Astrocyte (in vitro differentiated cells and primary cell): Measurements from ENCODE around the gene GPER1. TPM values are rescaled to one million over a fixed set of nuclear protein-coding genes. Genes with fewer than 3 reads are reported as not detected.

ENCODE experiments used
- DNase-seq: peaks from one replicate; pipeline ENCODE4 v3.0.0-alpha.2; 2010; ENCODE audit warnings: low read depth
- FAIRE-seq: peaks from 2 replicates; lab custom pipeline; 2011; peaks lifted over from hg19 to GRCh38; lab: Jason Lieb, UNC
- H2AFZ ChIP-seq: 2 replicates; pipeline ENCODE4 v1.6.0; 2012; ENCODE audit warnings: low read depth, low read length, inconsistent platforms
- H3K27ac ChIP-seq: 2 replicates; pipeline ENCODE4 v1.5.1; 2011; ENCODE audit warnings: low read depth, low read length, inconsistent platforms
- H3K27me3 ChIP-seq: 2 replicates; pipeline ENCODE4 v1.6.0; 2011; ENCODE audit warnings: low read length, inconsistent platforms; ENCODE audit not compliant: insufficient read depth
- H3K36me3 ChIP-seq: 2 replicates; pipeline ENCODE4 v1.5.1; 2011; ENCODE audit warnings: low read length, inconsistent platforms; ENCODE audit not compliant: insufficient read depth
- H3K4me1 ChIP-seq: 2 replicates; pipeline ENCODE4 v1.5.1; 2011; ENCODE audit warnings: low read length, inconsistent platforms; ENCODE audit not compliant: insufficient read depth
- H3K4me2 ChIP-seq: 2 replicates; pipeline ENCODE4 v1.6.0; 2012; ENCODE audit warnings: low read length, inconsistent platforms
- H3K4me3 ChIP-seq: 2 replicates; pipeline ENCODE4 v1.5.1; 2011; ENCODE audit warnings: low read depth, mild to moderate bottlenecking, low read length, inconsistent platforms; ENCODE audit not compliant: insufficient read depth
- H3K79me2 ChIP-seq: 2 replicates; pipeline ENCODE4 v1.6.0; 2012; ENCODE audit warnings: mild to moderate bottlenecking, low read length, inconsistent platforms; ENCODE audit not compliant: insufficient read depth
- H3K9ac ChIP-seq: 2 replicates; pipeline ENCODE4 v1.6.0; 2012; ENCODE audit warnings: mild to moderate bottlenecking, low read length, inconsistent platforms
- H3K9me3 ChIP-seq: 2 replicates; pipeline ENCODE4 v1.5.1; 2012; ENCODE audit warnings: low read depth, mild to moderate bottlenecking, low read length, inconsistent platforms; ENCODE audit not compliant: insufficient read depth
- H4K20me1 ChIP-seq: 2 replicates; pipeline ENCODE4 v1.6.0; 2012; ENCODE audit warnings: low read length, inconsistent platforms; ENCODE audit not compliant: insufficient read depth
- H3K27ac Mint-ChIP-seq: one replicate; pipeline ENCODE4 v1.8.0; 2021; ENCODE audit warnings: mild to moderate bottlenecking, mixed read lengths; ENCODE audit not compliant: unreplicated experiment
- H3K27me3 Mint-ChIP-seq: one replicate; pipeline ENCODE4 v1.8.0; 2021; ENCODE audit warnings: low read depth, mixed read lengths; ENCODE audit not compliant: unreplicated experiment
- H3K36me3 Mint-ChIP-seq: one replicate; pipeline ENCODE4 v1.8.0; 2021; ENCODE audit warnings: low read depth, mixed read lengths; ENCODE audit not compliant: unreplicated experiment
- H3K4me1 Mint-ChIP-seq: one replicate; pipeline ENCODE4 v1.8.0; 2021; ENCODE audit warnings: low read depth, mixed read lengths; ENCODE audit not compliant: unreplicated experiment
- H3K4me3 Mint-ChIP-seq: one replicate; pipeline ENCODE4 v1.8.0; 2021; ENCODE audit warnings: mild to moderate bottlenecking, moderate library complexity, mixed read lengths; ENCODE audit not compliant: unreplicated experiment
- H3K9me3 Mint-ChIP-seq: one replicate; pipeline ENCODE4 v1.8.0; 2021; ENCODE audit warnings: mild to moderate bottlenecking, mixed read lengths; ENCODE audit not compliant: unreplicated experiment
- EZH2 ChIP-seq: IDR thresholded peaks from 2 replicates; pipeline ENCODE4 v1.6.1; 2012; ENCODE audit warnings: mild to moderate bottlenecking, low read length, inconsistent platforms; ENCODE audit not compliant: insufficient read depth
- total RNA-seq: library from RNA; stranded (reverse); gene quantifications from 2 replicates; pipeline ENCODE4 v1.2.1, GENCODE V29; 2021
- TF ChIP-seq, protein P1 (sequence below): IDR thresholded peaks from 2 replicates; pipeline ENCODE4 v1.5.1; 2011; ENCODE audit warnings: low read depth, mild to moderate bottlenecking, inconsistent platforms, low read length, moderate library complexity; ENCODE audit not compliant: insufficient read depth

The GPER1 gene
- total RNA-seq, 1 donor from 2014 or later, result 17.4 TPM

DNA sequence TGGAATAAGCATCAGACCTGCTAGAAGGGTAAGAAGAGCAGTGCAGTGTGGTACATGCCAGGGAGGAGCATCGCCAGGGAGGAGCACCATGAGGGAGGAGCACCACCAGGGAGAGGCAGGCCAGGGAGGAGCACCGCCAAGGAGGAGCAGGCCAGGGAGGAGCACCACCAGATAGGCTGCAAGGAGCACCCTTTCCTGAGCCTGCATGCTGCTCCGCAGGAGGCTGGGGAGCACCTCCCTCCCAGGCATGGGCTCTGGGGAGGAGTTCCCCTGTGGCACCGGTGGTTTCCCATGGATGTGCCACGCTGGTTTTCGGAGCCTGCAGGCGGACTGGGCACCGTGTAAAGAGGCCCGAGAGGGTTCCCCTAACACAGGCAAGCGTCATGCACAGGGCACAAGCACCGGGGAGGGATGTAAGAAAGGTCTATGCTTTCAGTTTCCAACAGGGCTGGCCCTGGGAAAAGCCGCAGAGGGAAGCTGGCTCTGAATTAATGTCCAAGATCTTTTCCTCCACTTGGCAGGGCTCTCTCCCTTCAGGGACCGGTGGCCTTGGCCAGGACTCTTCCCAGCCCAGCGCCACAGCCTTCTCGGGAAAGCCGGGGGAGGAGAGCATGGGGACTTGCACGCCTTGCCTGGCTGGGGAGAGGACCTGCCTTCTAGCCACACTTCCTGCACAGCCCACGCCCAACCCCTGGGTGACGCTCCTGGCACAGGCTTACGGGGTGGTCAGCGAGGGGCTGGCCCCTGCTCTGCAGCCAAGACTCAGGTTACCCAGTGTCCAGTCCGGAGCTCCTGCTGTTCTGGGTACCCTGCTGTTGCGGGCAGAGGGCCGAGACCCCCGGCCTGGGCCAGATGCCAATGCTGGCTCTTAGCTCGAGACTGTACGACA is 11.5 kb upstream of the GPER1 start:
- DNase-seq, result no peak
- H3K4me3 Mint-ChIP-seq, result no peak overlapping the region
- H3K4me2 ChIP-seq, result peak overlapping the region; percentile 57

DNA sequence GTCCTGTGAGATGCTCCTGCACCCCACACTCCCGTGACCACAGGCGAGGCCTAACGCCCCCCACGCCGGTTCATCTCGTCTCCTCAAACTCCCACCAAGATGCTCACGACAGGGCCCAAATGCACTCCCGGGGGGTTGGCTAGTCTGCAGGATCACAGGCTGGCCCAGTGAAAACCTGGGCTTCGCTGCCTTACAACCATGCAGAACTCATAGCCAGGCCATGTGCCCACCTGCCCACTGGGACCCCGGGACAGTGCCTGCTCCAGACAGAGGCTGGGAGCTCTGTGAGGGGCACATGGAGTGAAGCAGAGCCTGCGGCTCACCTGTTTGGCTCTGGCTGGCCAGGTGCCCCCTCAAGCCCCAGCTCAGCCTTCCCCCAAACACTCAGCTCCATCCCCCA is 9.4 kb upstream of the GPER1 start:
- Histone ChIP-seq H3K9me3 (no peaks in the 10 kb centered on the region), H3K4me2 (no peak overlapping the region), H3K27ac (no peak overlapping the region), H3K4me1 (peaks cover 20% of the 10 kb centered on the region), H2AFZ (no peak overlapping the region), H3K36me3 (no peaks in the 10 kb centered on the region), H4K20me1 (peaks cover 76% of the 10 kb centered on the region), H3K4me3 (no peak overlapping the region), H3K79me2 (peaks cover 4% of the 10 kb centered on the region), H3K9ac (no peak overlapping the region), H3K27me3 (no peaks in the 10 kb centered on the region)
- peaks cover 3% of the 10 kb centered on the region for H3K36me3 Mint-ChIP-seq
- H3K4me3 Mint-ChIP-seq, result no peak overlapping the region
- H3K27me3 Mint-ChIP-seq, result no peaks in the 10 kb centered on the region
- TF ChIP-seq, protein P1, sequence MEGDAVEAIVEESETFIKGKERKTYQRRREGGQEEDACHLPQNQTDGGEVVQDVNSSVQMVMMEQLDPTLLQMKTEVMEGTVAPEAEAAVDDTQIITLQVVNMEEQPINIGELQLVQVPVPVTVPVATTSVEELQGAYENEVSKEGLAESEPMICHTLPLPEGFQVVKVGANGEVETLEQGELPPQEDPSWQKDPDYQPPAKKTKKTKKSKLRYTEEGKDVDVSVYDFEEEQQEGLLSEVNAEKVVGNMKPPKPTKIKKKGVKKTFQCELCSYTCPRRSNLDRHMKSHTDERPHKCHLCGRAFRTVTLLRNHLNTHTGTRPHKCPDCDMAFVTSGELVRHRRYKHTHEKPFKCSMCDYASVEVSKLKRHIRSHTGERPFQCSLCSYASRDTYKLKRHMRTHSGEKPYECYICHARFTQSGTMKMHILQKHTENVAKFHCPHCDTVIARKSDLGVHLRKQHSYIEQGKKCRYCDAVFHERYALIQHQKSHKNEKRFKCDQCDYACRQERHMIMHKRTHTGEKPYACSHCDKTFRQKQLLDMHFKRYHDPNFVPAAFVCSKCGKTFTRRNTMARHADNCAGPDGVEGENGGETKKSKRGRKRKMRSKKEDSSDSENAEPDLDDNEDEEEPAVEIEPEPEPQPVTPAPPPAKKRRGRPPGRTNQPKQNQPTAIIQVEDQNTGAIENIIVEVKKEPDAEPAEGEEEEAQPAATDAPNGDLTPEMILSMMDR, result no peak
- no peak for TF ChIP-seq EZH2
- H3K9me3 Mint-ChIP-seq, result no peaks in the 10 kb centered on the region
- H3K27ac Mint-ChIP-seq, result no peak overlapping the region
- no peak for DNase-seq
- no peak for FAIRE-seq
- peaks cover 2% of the 10 kb centered on the region for H3K4me1 Mint-ChIP-seq

More for the DNA sequence above, 11.5 kb upstream of the GPER1 start:
- Histone ChIP-seq H2AFZ (no peak overlapping the region), H3K27ac (no peak overlapping the region), H4K20me1 (peaks cover 65% of the 10 kb centered on the region), H3K36me3 (no peaks in the 10 kb centered on the region), H3K79me2 (peaks cover 4% of the 10 kb centered on the region), H3K27me3 (no peaks in the 10 kb centered on the region), H3K9ac (no peak overlapping the region), H3K4me3 (no peak overlapping the region), H3K9me3 (no peaks in the 10 kb centered on the region), H3K4me1 (peaks cover 10% of the 10 kb centered on the region)
- no peaks in the 10 kb centered on the region for H3K27me3 Mint-ChIP-seq
- FAIRE-seq, result no peak
- H3K9me3 Mint-ChIP-seq, result peaks cover 3% of the 10 kb centered on the region
- H3K27ac Mint-ChIP-seq, result no peak overlapping the region
- H3K36me3 Mint-ChIP-seq, result peaks cover 2% of the 10 kb centered on the region
- TF ChIP-seq, protein P1, result no peak
- no peak for TF ChIP-seq EZH2
- H3K4me1 Mint-ChIP-seq, result no peaks in the 10 kb centered on the region

DNA sequence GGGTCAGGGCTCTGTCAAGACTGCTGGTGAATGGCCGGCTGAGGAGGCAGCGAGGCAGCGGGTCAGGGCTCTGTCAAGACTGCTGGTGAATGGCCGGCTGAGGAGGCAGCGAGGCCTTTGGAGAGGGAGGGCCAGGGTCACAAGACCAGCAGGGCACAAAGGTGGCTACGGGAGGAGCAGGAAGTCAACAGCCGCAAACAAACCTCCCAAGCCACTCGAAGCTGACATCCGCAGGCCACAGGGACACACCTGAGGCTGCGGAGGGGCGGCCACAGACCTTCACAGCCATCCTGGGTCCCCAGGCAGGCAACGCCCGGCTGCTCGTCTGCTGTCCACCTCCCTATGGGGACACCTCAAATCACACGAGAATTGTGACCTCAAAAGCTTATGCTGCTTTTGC is 8.9 kb upstream of the GPER1 start:
- DNase-seq, result no peak
- peaks cover 80% of the 10 kb centered on the region for H4K20me1 ChIP-seq
- H3K9me3 ChIP-seq, result no peaks in the 10 kb centered on the region
- no peaks in the 10 kb centered on the region for H3K36me3 ChIP-seq
- H3K27ac Mint-ChIP-seq, result peak overlapping the region; percentile 47
- H3K4me2 ChIP-seq, result no peak overlapping the region
- H3K4me3 Mint-ChIP-seq, result no peak overlapping the region
- H3K27me3 Mint-ChIP-seq, result no peaks in the 10 kb centered on the region
- no peak overlapping the region for H3K27ac ChIP-seq
- no peaks in the 10 kb centered on the region for H3K27me3 ChIP-seq
- no peak overlapping the region for H2AFZ ChIP-seq
- no peaks in the 10 kb centered on the region for H3K9me3 Mint-ChIP-seq
- H3K4me1 ChIP-seq, result peaks cover 24% of the 10 kb centered on the region
- H3K4me3 ChIP-seq, result no peak overlapping the region
- H3K79me2 ChIP-seq, result peaks cover 4% of the 10 kb centered on the region
- H3K36me3 Mint-ChIP-seq, result peaks cover 3% of the 10 kb centered on the region
- no peak for FAIRE-seq
- H3K4me1 Mint-ChIP-seq, result peaks cover 2% of the 10 kb centered on the region
- TF ChIP-seq, protein P1, result no peak
- TF ChIP-seq EZH2, result no peak
- H3K9ac ChIP-seq, result no peak overlapping the region
